Stimulated activated CD8-positive, alpha-beta memory T cell treated with anti-CD3 and anti-CD28 coated beads, Interleukin-2, amount 100 ng/mL, for 48 hours (primary cell): ENCODE data around the gene POPDC2.
"Not testable (repeated sequence)": the region's sequence is repeated elsewhere in the genome, so short reads cannot be mapped to it uniquely, and the experiment has no call there.

ENCODE experiments used
- DNase-seq, 2 donors: peaks; one replicate each; pipeline ENCODE4 v3.0.0-alpha.2; 2020; ENCODE audit warnings: low read depth in 2 of 2

Gene POPDC2

GRCh38 chr3:119660474-119661440 is at the start of gene POPDC2:
POPDC2 (minus strand) TSS chr3:119660589; CDS start chr3:119660423, 166 bp downstream.
- DNase-seq = no peak

- DNase-seq = no peak
Observed at GRCh38 chr3:119703820-119704531, 43.6 kb upstream of the POPDC2 start.

- DNase-seq = peak; percentile 82
Observed at GRCh38 chr3:119702530-119703527, 42.4 kb upstream of the POPDC2 start, which contains the start of gene CFAP91. CFAP91 (plus strand) TSS chr3:119703022; CDS start chr3:119703099, 77 bp downstream.

- DNase-seq = no peak
Observed at GRCh38 chr3:119700920-119701734, 40.7 kb upstream of the POPDC2 start.

- no peak for DNase-seq
Observed at GRCh38 chr3:119700269-119700919, 40.0 kb upstream of the POPDC2 start.

GRCh38 chr3:119697394-119697793 is 37.0 kb upstream of the POPDC2 start:
- no peak for DNase-seq

GRCh38 chr3:119695480-119695879 is 35.1 kb upstream of the POPDC2 start:
- no peak for DNase-seq

GRCh38 chr3:119690043-119690656 is 29.8 kb upstream of the POPDC2 start:
- DNase-seq = no peak

GRCh38 chr3:119683421-119683820 is 23.0 kb upstream of the POPDC2 start:
- DNase-seq = no peak

GRCh38 chr3:119681279-119681678 is 20.9 kb upstream of the POPDC2 start:
- no peak for DNase-seq

GRCh38 chr3:119679874-119680273 is 19.5 kb upstream of the POPDC2 start:
- no peak for DNase-seq

GRCh38 chr3:119678209-119678608 is 17.8 kb upstream of the POPDC2 start:
- not testable (repeated sequence) for DNase-seq

- no peak for DNase-seq
Observed at GRCh38 chr3:119677641-119677934, 17.2 kb upstream of the POPDC2 start.

GRCh38 chr3:119676771-119677640 is 16.6 kb upstream of the POPDC2 start, which contains the start of gene COX17:
COX17 (minus strand) TSS chr3:119677406; CDS start chr3:119677310, 96 bp downstream.
- DNase-seq = peak; percentile 85 to 90

- no peak for DNase-seq
Observed at GRCh38 chr3:119676020-119676419, 15.6 kb upstream of the POPDC2 start.

GRCh38 chr3:119675188-119675874 is 14.9 kb upstream of the POPDC2 start:
- DNase-seq = no peak

GRCh38 chr3:119673875-119674274 is 13.5 kb upstream of the POPDC2 start:
- no peak for DNase-seq

- DNase-seq = no peak
Observed at GRCh38 chr3:119672776-119673175, 12.4 kb upstream of the POPDC2 start.
